Keratinocyte (primary cell): Measurements from ENCODE around the gene ZNF205. TPM values are rescaled to one million over a fixed set of nuclear protein-coding genes. Genes with fewer than 3 reads are reported as not detected.
"Not testable (repeated sequence)": the region's sequence is repeated elsewhere in the genome, so short reads cannot be mapped to it uniquely, and the experiment has no call there.

ENCODE experiments used
- DNase-seq: peaks from one replicate; pipeline ENCODE4 v3.0.0-alpha.2; 2011; ENCODE audit warnings: low read depth, missing footprints, low spot score
- FAIRE-seq: peaks from 2 replicates; lab custom pipeline; 2011; peaks lifted over from hg19 to GRCh38; lab: Jason Lieb, UNC
- H2AFZ ChIP-seq: 2 replicates; pipeline ENCODE4 v1.6.0; 2012; ENCODE audit warnings: low read length, control low read depth, inconsistent platforms; ENCODE audit not compliant: control insufficient read depth
- H3K27ac ChIP-seq: 2 replicates; pipeline ENCODE4 v1.5.1; 2011; ENCODE audit warnings: low read length; ENCODE audit not compliant: control insufficient read depth, insufficient read depth
- H3K27me3 ChIP-seq: 3 replicates; pipeline ENCODE4 v1.6.0; 2011; ENCODE audit warnings: low read length; ENCODE audit not compliant: control insufficient read depth, insufficient read depth; ENCODE audit errors: extremely low read depth
- H3K36me3 ChIP-seq, 2 experiments: 2 replicates in 1 of 2; 3 replicates in 1 of 2; pipeline ENCODE4 v1.5.1; 2011; ENCODE audit warnings: low read length in 2 of 2, mild to moderate bottlenecking in 1 of 2; ENCODE audit not compliant: control insufficient read depth in 2 of 2, insufficient read depth in 2 of 2; ENCODE audit errors: extremely low read depth in 1 of 2
- H3K4me1 ChIP-seq: 3 replicates; pipeline ENCODE4 v1.5.1; 2011; ENCODE audit warnings: low read length; ENCODE audit not compliant: control insufficient read depth, insufficient read depth; ENCODE audit errors: extremely low read depth
- H3K4me2 ChIP-seq: 3 replicates; pipeline ENCODE4 v1.6.0; 2011; ENCODE audit warnings: low read depth, low read length; ENCODE audit not compliant: control insufficient read depth, insufficient read depth; ENCODE audit errors: extremely low read depth
- H3K4me3 ChIP-seq, 3 experiments: fragments of 200-600 bp in 1 of 3; sonication (generic) in 1 of 3; 2 replicates in 2 of 3; 3 replicates in 1 of 3; pipeline ENCODE4 v1.5.1; 2011 to 2016; ENCODE audit warnings: low read length in 3 of 3, mild to moderate bottlenecking in 3 of 3, control low read depth in 2 of 3, inconsistent platforms in 1 of 3, low read depth in 1 of 3, mixed read lengths in 1 of 3, mixed run types in 1 of 3, moderate library complexity in 1 of 3; ENCODE audit not compliant: control insufficient read depth in 2 of 3, insufficient read depth in 2 of 3; ENCODE audit errors: extremely low read depth in 1 of 3
- H3K79me2 ChIP-seq: 2 replicates; pipeline ENCODE4 v1.6.0; 2012; ENCODE audit warnings: low read length; ENCODE audit not compliant: control insufficient read depth, insufficient read depth
- H3K9ac ChIP-seq: 3 replicates; pipeline ENCODE4 v1.6.0; 2011; ENCODE audit warnings: low read length; ENCODE audit not compliant: control insufficient read depth, insufficient read depth; ENCODE audit errors: extremely low read depth
- H3K9me1 ChIP-seq: 3 replicates; pipeline ENCODE4 v1.6.0; 2011; ENCODE audit warnings: low read length; ENCODE audit not compliant: control insufficient read depth, insufficient read depth; ENCODE audit errors: extremely low read depth
- H3K9me3 ChIP-seq: 2 replicates; pipeline ENCODE4 v1.5.1; 2012; ENCODE audit warnings: low read depth, low read length; ENCODE audit not compliant: control insufficient read depth
- H4K20me1 ChIP-seq: 3 replicates; pipeline ENCODE4 v1.6.0; 2011; ENCODE audit warnings: low read length; ENCODE audit not compliant: control insufficient read depth, insufficient read depth; ENCODE audit errors: extremely low read depth
- CTCF ChIP-seq, 3 experiments: IDR thresholded peaks in 1 of 3; conservative IDR thresholded peaks in 1 of 3; optimal IDR thresholded peaks in 1 of 3; 2 replicates in 2 of 3; 3 replicates in 1 of 3; pipeline versions ENCODE3 to v1.5.1; 2011; ENCODE audit warnings: low read length in 3 of 3, mild to moderate bottlenecking in 3 of 3, moderate library complexity in 2 of 3, control low read depth in 1 of 3, inconsistent platforms in 1 of 3; ENCODE audit not compliant: insufficient read depth in 2 of 3; ENCODE audit errors: extremely low read depth in 1 of 3
- EZH2 ChIP-seq: IDR thresholded peaks from one replicate; pipeline ENCODE4 v1.6.1; 2012; ENCODE audit warnings: inconsistent platforms, mild to moderate bottlenecking, low read length, moderate library complexity
- dilution Hi-C: fragments of 300-500 bp; cut with MboI; formaldehyde crosslinking; loops from one replicate; pipeline ENCODE4 v1.7.0; 2020; ENCODE audit warnings: low sequenced_read_pairs; ENCODE audit not compliant: extremely low pct_ligation_motif_present
- polyA plus RNA-seq, 5 experiments: library from polyadenylated mRNA; depleted of rRNA in 3 of 5; stranded (reverse) in 3 of 5; stranded (forward) in 1 of 5; unstranded in 1 of 5; fragments of >200 nt; gene quantifications; 1 replicate in 1 of 5; 2 replicates in 3 of 5; 3 replicates in 1 of 5; pipeline versions ENCODE4 v1.2.1 to v1.2.3, GENCODE V29; 2011 to 2012; ENCODE audit warnings: missing spikeins in 2 of 5, low read depth in 1 of 5, low replicate concordance in 1 of 5
- small RNA-seq, 3 experiments: library from RNA; depleted of rRNA; stranded (forward); fragments of <200 nt; gene quantifications; one replicate each; pipeline ENCODE3, GENCODE V24; 2012; ENCODE audit warnings: low read depth in 3 of 3, low replicate concordance in 1 of 3; ENCODE audit not compliant: insufficient read length in 3 of 3

The ZNF205 gene
- polyA plus RNA-seq, 1 donor (not counting 4 experiments of a cell fraction or from before 2014, with no cell fraction given), result 6.0 TPM

- Histone ChIP-seq H4K20me1 (no peaks in the 10 kb centered on the region), H3K4me2 (no peak overlapping the region), H3K27me3 (no peaks in the 10 kb centered on the region), H2AFZ (no peak overlapping the region), H3K79me2 (no peaks in the 10 kb centered on the region), H3K27ac (no peak overlapping the region), H3K4me3 (no peak overlapping the region), H3K9ac (no peak overlapping the region), H3K9me3 (no peaks in the 10 kb centered on the region), H3K36me3 (no peaks in the 10 kb centered on the region), H3K4me1 (peaks cover 2% of the 10 kb centered on the region), H3K9me1 (no peaks in the 10 kb centered on the region)
- no peak for FAIRE-seq
- TF ChIP-seq CTCF (optimal IDR thresholded peaks at IDR 0.05 in 1 of 3, IDR thresholded peaks at IDR 0.05 in 1 of 3, conservative IDR thresholded peaks at IDR 0.05 in 1 of 3; ENCODE audit: extremely low read depth in 1 of 3, insufficient read depth in 2 of 3, low read length in 3 of 3), result no peak
- no peak for TF ChIP-seq EZH2
- no peak for DNase-seq
- dilution Hi-C loops, result no loop called here
Observed at GRCh38 chr16:3166505-3166886, 54.1 kb downstream of the ZNF205 start.

DNA sequence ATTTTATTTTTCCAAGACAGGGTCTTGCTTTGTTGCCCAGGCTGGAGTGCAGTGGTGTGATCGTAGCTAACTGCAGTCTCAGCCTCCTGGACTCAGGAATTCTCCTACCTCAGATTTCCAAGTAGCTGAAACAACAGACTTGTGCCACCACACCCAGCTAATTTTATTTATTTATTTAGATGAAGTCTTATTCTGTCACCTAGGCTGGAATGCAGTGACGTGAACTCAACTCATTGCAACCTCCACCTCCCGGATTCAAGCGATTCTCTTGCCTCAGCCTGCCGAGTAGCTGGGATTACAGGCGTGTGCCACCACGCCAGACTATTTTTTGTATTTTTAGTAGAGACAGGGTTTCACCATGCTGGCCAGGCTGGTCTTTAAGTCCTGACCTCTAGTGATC lies 56.3 kb downstream of the ZNF205 start:
- not testable (repeated sequence) for DNase-seq

More for the DNA sequence above, 56.3 kb downstream of the ZNF205 start:
- H4K20me1 ChIP-seq, H3K36me3 ChIP-seq, H3K9ac ChIP-seq, H3K27ac ChIP-seq, H2AFZ ChIP-seq, H3K9me3 ChIP-seq, H3K79me2 ChIP-seq, FAIRE-seq, H3K4me2 ChIP-seq, H3K27me3 ChIP-seq, H3K9me1 ChIP-seq, H3K4me3 ChIP-seq, dilution Hi-C loops, H3K4me1 ChIP-seq: not testable (repeated sequence)

Small RNA genes lying within 50 kb of the gene (small RNA-seq; reads per million reads assigned to genes)
- gene RNU1-22P, result 0.07 to 0.33 (median 0.25) reads per million in 3 experiments

Other genes with a start within 250 kb of the ZNF205 start
- 10.1 to 20.7 TPM (median 13.6 TPM) in 3 replicates for gene FLYWCH2, start 229.4 kb upstream of the ZNF205 start, polyA plus RNA-seq
- gene FLYWCH1, start 200.7 kb upstream of the ZNF205 start, polyA plus RNA-seq, result 16.2 to 21.7 TPM (median 20.2 TPM) in 3 replicates
- 3.3 to 7.4 TPM (median 3.8 TPM) in 3 replicates for gene KREMEN2, start 148.3 kb upstream of the ZNF205 start, polyA plus RNA-seq
- gene PAQR4, start 143.2 kb upstream of the ZNF205 start, polyA plus RNA-seq, result 16.8 to 26.6 TPM (median 18.4 TPM) in 3 replicates
- 3.0 to 16.0 TPM (median 6.9 TPM) in 3 replicates for gene PKMYT1, start 132.1 kb upstream of the ZNF205 start, polyA plus RNA-seq
- gene CLDN9, start 99.7 kb upstream of the ZNF205 start, polyA plus RNA-seq, result 0.02 TPM in 1 of 3 replicates, not detected in the others
- 0.12 TPM in 1 of 3 replicates, not detected in the others for gene CLDN6, start 94.4 kb upstream of the ZNF205 start, polyA plus RNA-seq
- 147 to 250 TPM (median 188 TPM) in 3 replicates for gene TNFRSF12A, start 92.2 kb upstream of the ZNF205 start, polyA plus RNA-seq
- gene HCFC1R1, start 88.6 kb upstream of the ZNF205 start, polyA plus RNA-seq, result 12.8 to 19.2 TPM (median 13.0 TPM) in 3 replicates
- gene THOC6, start 88.6 kb upstream of the ZNF205 start, polyA plus RNA-seq, result 10.2 to 15.5 TPM (median 10.3 TPM) in 3 replicates
- gene BICDL2, start 75.6 kb upstream of the ZNF205 start, polyA plus RNA-seq, result 0.91 to 2.8 TPM (median 1.3 TPM) in 3 replicates
- gene MMP25, start 66.0 kb upstream of the ZNF205 start, polyA plus RNA-seq, result 0.09 to 0.17 TPM (median 0.17 TPM) in 3 replicates
- 0.28 to 0.67 TPM (median 0.31 TPM) in 3 replicates for gene IL32, start 46.9 kb upstream of the ZNF205 start, polyA plus RNA-seq
- gene ZSCAN10, start 13.3 kb upstream of the ZNF205 start, polyA plus RNA-seq, result not detected in 3 replicates
- 0.51 to 1.1 TPM (median 0.62 TPM) in 3 replicates for gene ZNF213, start 22.4 kb downstream of the ZNF205 start, polyA plus RNA-seq
- gene OR1F1, start 75.6 kb downstream of the ZNF205 start, polyA plus RNA-seq, result 0.51 to 0.89 TPM (median 0.58 TPM) in 3 replicates
- 3.1 to 4.7 TPM (median 4.3 TPM) in 3 replicates for gene ZNF200, start 122.6 kb downstream of the ZNF205 start, polyA plus RNA-seq
- 0.03 TPM in 1 of 3 replicates, not detected in the others for gene MEFV, start 144.0 kb downstream of the ZNF205 start, polyA plus RNA-seq
- 11.3 to 13.9 TPM (median 13.6 TPM) in 3 replicates for gene ZNF263, start 170.9 kb downstream of the ZNF205 start, polyA plus RNA-seq
- gene TIGD7, start 192.8 kb downstream of the ZNF205 start, polyA plus RNA-seq, result 0.60 to 1.6 TPM (median 1.4 TPM) in 3 replicates
- gene ZNF75A, start 192.9 kb downstream of the ZNF205 start, polyA plus RNA-seq, result 13.8 to 20.8 TPM (median 19.4 TPM) in 3 replicates
- gene OR2C1, start 243.3 kb downstream of the ZNF205 start, polyA plus RNA-seq, result 0.14 to 0.15 TPM (median 0.14 TPM) in 3 replicates